HepG2 (cell line): ENCODE results near the gene ARID3C. TPM values are rescaled to one million over a fixed set of nuclear protein-coding genes. Genes with fewer than 3 reads are reported as not detected.

Experiments
- CCAR2 ChIP-seq: fragments of 200-400 bp; formaldehyde crosslinking; optimal IDR thresholded peaks from 2 replicates; pipeline ENCODE3; 2018; ENCODE audit warnings: low read depth, mild to moderate bottlenecking, low read length, moderate library complexity
- DRAP1 ChIP-seq: IDR thresholded peaks from 2 replicates; pipeline ENCODE4 v1.6.1; 2016; ENCODE audit warnings: missing genetic modification reagents, missing compliant biosample characterization
- GATAD1 ChIP-seq: IDR thresholded peaks from 2 replicates; pipeline ENCODE4 v1.6.1; 2016; ENCODE audit warnings: missing genetic modification reagents, missing compliant biosample characterization
- KLF6 ChIP-seq: IDR thresholded peaks from 2 replicates; pipeline ENCODE4 v1.8.0; 2016; ENCODE audit warnings: missing biosample characterization, missing genetic modification reagents
- NR0B2 ChIP-seq: sonication (generic); formaldehyde crosslinking; IDR thresholded peaks from 2 replicates; pipeline ENCODE4 v1.4.0; 2020; ENCODE audit warnings: mild to moderate bottlenecking, missing genetic modification reagents
- PHF20 ChIP-seq: sonication (generic); formaldehyde crosslinking; IDR thresholded peaks from 2 replicates; pipeline ENCODE4 v1.5.0; 2020; ENCODE audit warnings: mild to moderate bottlenecking, missing genetic modification reagents
- RORA ChIP-seq: sonication (generic); formaldehyde crosslinking; IDR thresholded peaks from 2 replicates; pipeline ENCODE4 v1.5.0; 2020; ENCODE audit warnings: mild to moderate bottlenecking, missing genetic modification reagents, moderate library complexity
- YEATS2 ChIP-seq: sonication (generic); formaldehyde crosslinking; IDR thresholded peaks from 2 replicates; pipeline ENCODE4 v1.4.0; 2020; ENCODE audit warnings: missing genetic modification reagents, borderline replicate concordance
- ZNF280D ChIP-seq: sonication (generic); formaldehyde crosslinking; IDR thresholded peaks from 2 replicates; pipeline ENCODE4 v1.5.1; 2020; ENCODE audit warnings: mild to moderate bottlenecking, missing genetic modification reagents
- ZNF407 ChIP-seq: sonication (generic); formaldehyde crosslinking; IDR thresholded peaks from one replicate; pipeline ENCODE4 v1.5.1; 2020; ENCODE audit warnings: mild to moderate bottlenecking, missing genetic modification reagents; ENCODE audit errors: not compliant biosample characterization
- ZNF616 ChIP-seq: sonication (generic); formaldehyde crosslinking; IDR thresholded peaks from 2 replicates; pipeline ENCODE4 v1.5.0; 2020; ENCODE audit warnings: low read depth, mild to moderate bottlenecking, missing genetic modification reagents
- ZNF788 ChIP-seq: sonication (generic); formaldehyde crosslinking; IDR thresholded peaks from 2 replicates; pipeline ENCODE4 v1.5.0; 2020; ENCODE audit warnings: mild to moderate bottlenecking, missing genetic modification reagents, borderline replicate concordance
- ZSCAN12 ChIP-seq: sonication (generic); formaldehyde crosslinking; IDR thresholded peaks from 2 replicates; pipeline ENCODE4 v1.9.0; 2021; ENCODE audit warnings: mild to moderate bottlenecking, missing genetic modification reagents
- ZSCAN22 ChIP-seq: sonication (generic); formaldehyde crosslinking; IDR thresholded peaks from 2 replicates; pipeline ENCODE4 v1.4.0; 2020; ENCODE audit warnings: mild to moderate bottlenecking, missing genetic modification reagents
- ZSCAN30 ChIP-seq: sonication (generic); formaldehyde crosslinking; IDR thresholded peaks from 2 replicates; pipeline ENCODE4 v1.5.0; 2020; ENCODE audit warnings: mild to moderate bottlenecking, missing genetic modification reagents
- polyA plus RNA-seq, 8 experiments: library from polyadenylated mRNA; depleted of rRNA in 3 of 8; stranded (reverse) in 7 of 8; unstranded in 1 of 8; fragments of >200 nt; fragmentation: Illumina TruSeq in 4 of 8; extraction: Trizol in 4 of 8; gene quantifications; 2 replicates each; pipeline versions ENCODE4 v1.2.1 to v1.2.3, GENCODE V29; 2011 to 2016; ENCODE audit warnings: low read depth in 4 of 8, missing spikeins in 1 of 8, mixed read lengths in 1 of 8; ENCODE audit not compliant: insufficient read depth in 1 of 8
- total RNA-seq, 5 experiments: library from RNA; depleted of rRNA; stranded (reverse); fragments of >200 nt; fragmentation: Illumina TruSeq; extraction: Trizol; gene quantifications; 2 replicates each; pipeline ENCODE4 v1.2.3, GENCODE V29; 2016; ENCODE audit warnings: low read depth in 1 of 5

Gene ARID3C
- total and polyA plus RNA-seq, 2 of the 13 experiments (the other 11 are each of a cell fraction or from before 2014, with no cell fraction given): not detected

- no peak for TF ChIP-seq ZNF407
- no peak; the same call in 1 of the 2 replicates for TF ChIP-seq ZNF788 (CRISPR knock-in tag)
- TF ChIP-seq ZSCAN12 (CRISPR knock-in tag): no peak; the same call in none of the 2 replicates
- TF ChIP-seq DRAP1 (CRISPR knock-in tag): peak; percentile 88
- TF ChIP-seq RORA: no peak
- TF ChIP-seq PHF20 (CRISPR knock-in tag): peak; percentile 77
- no peak for TF ChIP-seq CCAR2
- peak; percentile 75 for TF ChIP-seq GATAD1 (CRISPR knock-in tag)
- peak; percentile 74 for TF ChIP-seq YEATS2 (CRISPR knock-in tag)
- peak; percentile 77 for TF ChIP-seq ZNF280D (CRISPR knock-in tag)
- peak; percentile 77; the same call in 1 of the 2 replicates for TF ChIP-seq KLF6
- no peak for TF ChIP-seq ZNF616 (CRISPR knock-in tag)
- peak; percentile 55; the same call in 1 of the 2 replicates for TF ChIP-seq NR0B2
- TF ChIP-seq ZSCAN30 (CRISPR knock-in tag): 0 out of 2 replicates have a peak, but pooled peaks have one; percentile 54
- no peak for TF ChIP-seq ZSCAN22 (CRISPR knock-in tag)
These were observed 17.6 kb upstream of the ARID3C start, which contains the start of gene GALT (continued) for GRCh38 chr9:34646211-34647083.
